Hepatocyte (in vitro differentiated cells): Measurements from ENCODE around the gene DENND6B.

Source experiments
- EZH2 ChIP-seq: fragments of 200-600 bp; sonication (generic); IDR thresholded peaks from 2 replicates; pipeline ENCODE4 v1.6.1; 2016; ENCODE audit warnings: antibody characterized with exemption, mild to moderate bottlenecking, borderline replicate concordance
- EZH2phosphoT487 ChIP-seq: fragments of 200-600 bp; sonication (generic); IDR thresholded peaks from one replicate; pipeline ENCODE4 v1.6.1; 2018; ENCODE audit warnings: antibody characterized with exemption, mild to moderate bottlenecking, low read depth, moderate library complexity; ENCODE audit not compliant: unreplicated experiment, severe bottlenecking
- TF ChIP-seq, protein P1 (sequence below): fragments of 200-600 bp; sonication (generic); IDR thresholded peaks from 2 replicates; pipeline ENCODE4 v1.5.1; 2016; ENCODE audit warnings: antibody characterized with exemption, mild to moderate bottlenecking; ENCODE audit not compliant: poor library complexity

DNA sequence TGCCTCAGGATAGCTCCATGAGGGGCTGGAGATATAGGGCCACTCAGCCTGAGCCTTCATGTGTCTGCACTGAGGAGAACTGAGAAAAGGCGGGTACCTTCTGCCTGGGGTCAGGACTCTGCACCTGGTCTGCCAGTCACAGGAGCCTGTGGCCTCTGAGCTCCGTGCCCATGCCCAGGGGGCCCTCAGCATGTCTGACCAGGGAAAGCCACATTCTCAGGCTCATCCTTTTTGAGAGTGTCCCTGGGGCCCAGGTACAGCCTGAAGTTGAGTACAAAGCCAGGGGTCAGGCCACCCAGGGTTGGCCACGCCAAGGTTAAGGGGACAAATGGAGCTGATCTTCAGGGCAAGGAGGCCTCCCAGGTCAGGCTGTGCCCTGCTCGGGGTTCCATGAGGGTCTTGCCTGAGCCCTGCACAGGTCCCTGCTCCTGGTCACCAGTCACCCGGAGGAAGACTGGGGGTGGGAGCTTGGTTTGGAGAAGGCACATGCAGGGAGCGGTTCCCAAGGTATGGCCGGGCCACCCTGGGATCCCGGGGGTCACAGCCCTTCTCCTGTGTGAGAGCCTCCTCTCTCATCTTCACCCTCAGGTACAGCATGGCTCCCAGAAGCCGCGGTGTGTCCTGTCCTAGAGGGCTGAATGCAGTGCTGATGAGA, 6.0 kb downstream of the DENND6B start:
- TF ChIP-seq, protein P1, sequence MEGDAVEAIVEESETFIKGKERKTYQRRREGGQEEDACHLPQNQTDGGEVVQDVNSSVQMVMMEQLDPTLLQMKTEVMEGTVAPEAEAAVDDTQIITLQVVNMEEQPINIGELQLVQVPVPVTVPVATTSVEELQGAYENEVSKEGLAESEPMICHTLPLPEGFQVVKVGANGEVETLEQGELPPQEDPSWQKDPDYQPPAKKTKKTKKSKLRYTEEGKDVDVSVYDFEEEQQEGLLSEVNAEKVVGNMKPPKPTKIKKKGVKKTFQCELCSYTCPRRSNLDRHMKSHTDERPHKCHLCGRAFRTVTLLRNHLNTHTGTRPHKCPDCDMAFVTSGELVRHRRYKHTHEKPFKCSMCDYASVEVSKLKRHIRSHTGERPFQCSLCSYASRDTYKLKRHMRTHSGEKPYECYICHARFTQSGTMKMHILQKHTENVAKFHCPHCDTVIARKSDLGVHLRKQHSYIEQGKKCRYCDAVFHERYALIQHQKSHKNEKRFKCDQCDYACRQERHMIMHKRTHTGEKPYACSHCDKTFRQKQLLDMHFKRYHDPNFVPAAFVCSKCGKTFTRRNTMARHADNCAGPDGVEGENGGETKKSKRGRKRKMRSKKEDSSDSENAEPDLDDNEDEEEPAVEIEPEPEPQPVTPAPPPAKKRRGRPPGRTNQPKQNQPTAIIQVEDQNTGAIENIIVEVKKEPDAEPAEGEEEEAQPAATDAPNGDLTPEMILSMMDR: no peak
- TF ChIP-seq EZH2 (no peak), EZH2phosphoT487 (no peak)
